Mucosa of descending colon (tissue), 3 donors: ENCODE measurements around the gene KRTAP21-2. TPM values are rescaled to one million over a fixed set of nuclear protein-coding genes. Genes with fewer than 3 reads are reported as not detected.

Experiments used
- ATAC-seq: fragments of 200-7000 bp; cut with Tn5 transposase; one replicate; pipeline ENCODE4 v1.9.1; 2020; ENCODE audit warnings: mild to moderate bottlenecking, moderate library complexity
- DNase-seq, 3 donors: peaks; one replicate each; pipeline ENCODE4 v3.0.0-alpha.2; 2020
- H3K36me3 ChIP-seq: fragments of 200-600 bp; one replicate; pipeline ENCODE4 v1.8.0; 2021; ENCODE audit warnings: low read depth, mild to moderate bottlenecking
- H3K4me1 ChIP-seq: fragments of 200-600 bp; one replicate; pipeline ENCODE4 v1.8.0; 2021; ENCODE audit warnings: low read depth, mild to moderate bottlenecking
- H3K4me3 ChIP-seq: fragments of 200-600 bp; one replicate; pipeline ENCODE4 v1.8.0; 2021; ENCODE audit warnings: mild to moderate bottlenecking
- H3K9me3 ChIP-seq: fragments of 200-600 bp; one replicate; pipeline ENCODE4 v1.8.0; 2021; ENCODE audit warnings: mild to moderate bottlenecking
- intact Hi-C, 2 donors: fragments of 100-400 bp; cut with DNase I in 1 of 2; cut with micrococcal nuclease in 1 of 2; formaldehyde crosslinking; loops; one replicate each; pipeline versions ENCODE4 v1.11.0 to v1.11.1; 2022; cut with DNase I, micrococcal nuclease
- total RNA-seq, 3 donors: library from RNA; stranded (reverse); fragmentation: NEBNext Ultra II Directional in 2 of 3; extraction: Animal tissue kit (Norgen Biotek cat#: 25700) in 2 of 3; gene quantifications; one replicate each; pipeline versions ENCODE4 v1.2.1 to v1.2.4, GENCODE V29; 2021 to 2023
- TF ChIP-seq, protein P1 (sequence below): fragments of 200-600 bp; IDR thresholded peaks from one replicate; pipeline ENCODE4 v1.8.0; 2022; ENCODE audit warnings: antibody characterized with exemption, mild to moderate bottlenecking
- donor health status: DM: no; HTN: no; CAD: no; lungs with moderate emphysema.
- donor health status: DM: no; HTN: no; CAD: no.
- donor health status: DM: no; HTN: yes; CAD: no.

Gene KRTAP21-2
- total RNA-seq, 3 donors from 2014 or later: not detected

DNA sequence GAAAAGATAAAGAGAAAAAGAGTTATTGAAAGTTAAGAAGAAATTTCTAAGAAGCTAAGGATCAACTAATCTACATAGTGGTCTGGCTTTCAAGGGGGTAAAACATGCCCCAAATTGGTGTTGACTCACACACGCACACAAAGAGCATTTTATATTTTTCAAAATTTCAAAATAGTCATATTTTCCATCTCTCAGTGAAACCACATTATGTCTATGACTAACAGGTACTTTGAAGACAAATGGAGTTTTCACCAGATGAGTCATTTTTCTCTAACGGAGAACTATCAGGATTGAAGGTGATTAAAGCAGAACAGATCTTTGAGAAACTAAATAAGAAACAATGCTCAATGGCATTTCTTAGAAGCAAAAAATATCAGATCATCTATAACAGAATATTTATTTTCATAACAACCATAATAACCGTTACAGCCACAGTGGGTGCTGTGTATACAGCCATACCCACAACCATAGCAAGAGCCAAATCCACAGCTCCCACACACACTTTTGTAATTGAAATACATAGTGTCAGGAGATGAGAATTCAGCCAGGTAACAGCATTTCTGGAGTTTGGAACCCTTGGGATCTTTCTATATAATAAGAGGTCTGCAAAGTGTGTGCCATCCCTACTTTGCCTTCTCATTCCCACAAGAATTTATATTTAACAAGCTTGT lies 28.7 kb downstream of the KRTAP21-2 start, which contains the start of gene KRTAP21-3:
Gene KRTAP21-3, minus strand, starts transcription at position 539 of the 671 bp plus-strand sequence. Its CDS starts 18 bp downstream, at position 521.
- H3K36me3 ChIP-seq: no peaks in the 10 kb centered on the region
- intact Hi-C loops: no loop called here
- ATAC-seq: no peak
- H3K4me1 ChIP-seq: no peaks in the 10 kb centered on the region
- DNase-seq: no peak
- H3K9me3 ChIP-seq: peaks cover 44% of the 10 kb centered on the region
- TF ChIP-seq, protein P1, sequence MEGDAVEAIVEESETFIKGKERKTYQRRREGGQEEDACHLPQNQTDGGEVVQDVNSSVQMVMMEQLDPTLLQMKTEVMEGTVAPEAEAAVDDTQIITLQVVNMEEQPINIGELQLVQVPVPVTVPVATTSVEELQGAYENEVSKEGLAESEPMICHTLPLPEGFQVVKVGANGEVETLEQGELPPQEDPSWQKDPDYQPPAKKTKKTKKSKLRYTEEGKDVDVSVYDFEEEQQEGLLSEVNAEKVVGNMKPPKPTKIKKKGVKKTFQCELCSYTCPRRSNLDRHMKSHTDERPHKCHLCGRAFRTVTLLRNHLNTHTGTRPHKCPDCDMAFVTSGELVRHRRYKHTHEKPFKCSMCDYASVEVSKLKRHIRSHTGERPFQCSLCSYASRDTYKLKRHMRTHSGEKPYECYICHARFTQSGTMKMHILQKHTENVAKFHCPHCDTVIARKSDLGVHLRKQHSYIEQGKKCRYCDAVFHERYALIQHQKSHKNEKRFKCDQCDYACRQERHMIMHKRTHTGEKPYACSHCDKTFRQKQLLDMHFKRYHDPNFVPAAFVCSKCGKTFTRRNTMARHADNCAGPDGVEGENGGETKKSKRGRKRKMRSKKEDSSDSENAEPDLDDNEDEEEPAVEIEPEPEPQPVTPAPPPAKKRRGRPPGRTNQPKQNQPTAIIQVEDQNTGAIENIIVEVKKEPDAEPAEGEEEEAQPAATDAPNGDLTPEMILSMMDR: no peak
- no peak within 1 kb of the TSS for H3K4me3 ChIP-seq

DNA sequence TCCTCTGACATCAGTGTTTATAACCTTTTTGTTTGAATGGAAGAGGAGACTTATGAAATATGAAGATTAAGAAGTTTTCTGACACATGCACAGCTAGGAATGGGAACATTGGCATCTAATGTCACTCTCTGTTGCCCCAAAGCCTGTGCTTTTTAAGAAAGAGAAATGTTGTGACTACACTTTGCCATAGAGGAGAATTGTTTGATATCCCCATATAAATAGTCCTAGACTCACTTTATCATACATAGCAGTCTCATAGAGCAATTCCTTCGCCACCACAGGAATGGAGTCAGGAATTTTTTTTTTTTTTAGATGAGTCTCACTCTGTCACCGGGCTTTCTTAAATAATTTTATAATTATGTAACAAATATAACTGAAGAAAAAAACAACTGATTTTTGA lies 30.0 kb downstream of the KRTAP21-2 start:
- Histone ChIP-seq H3K4me3 (no peak overlapping the region), H3K9me3 (peaks cover 44% of the 10 kb centered on the region), H3K4me1 (no peaks in the 10 kb centered on the region), H3K36me3 (no peaks in the 10 kb centered on the region)
- intact Hi-C loops: no loop called here
- no peak for DNase-seq
- ATAC-seq: no peak
- TF ChIP-seq, protein P1: no peak

DNA sequence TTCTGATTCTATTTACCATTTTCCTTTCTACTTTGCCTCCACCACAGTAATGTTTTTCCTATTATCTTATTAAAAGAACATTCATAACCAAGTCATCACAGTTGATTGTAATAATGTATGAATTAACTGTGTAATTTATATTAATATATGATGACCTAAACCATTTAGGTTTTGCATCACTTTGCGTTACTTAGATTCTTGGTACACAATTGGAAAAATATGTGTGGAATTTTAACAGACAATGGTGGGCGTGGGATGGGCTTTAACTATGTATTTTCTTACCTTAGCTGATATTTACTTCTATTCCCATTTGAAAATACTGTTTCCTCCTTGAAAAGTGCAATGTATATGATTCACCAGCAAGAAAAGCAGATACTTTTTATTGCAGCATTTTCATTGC lies 32.1 kb downstream of the KRTAP21-2 start:
- intact Hi-C loops: no loop called here
- no peak overlapping the region for H3K4me3 ChIP-seq
- TF ChIP-seq, protein P1: no peak
- H3K9me3 ChIP-seq: peaks cover 51% of the 10 kb centered on the region
- DNase-seq (no peak), ATAC-seq (no peak)
- no peaks in the 10 kb centered on the region for H3K36me3 ChIP-seq
- H3K4me1 ChIP-seq: no peaks in the 10 kb centered on the region

DNA sequence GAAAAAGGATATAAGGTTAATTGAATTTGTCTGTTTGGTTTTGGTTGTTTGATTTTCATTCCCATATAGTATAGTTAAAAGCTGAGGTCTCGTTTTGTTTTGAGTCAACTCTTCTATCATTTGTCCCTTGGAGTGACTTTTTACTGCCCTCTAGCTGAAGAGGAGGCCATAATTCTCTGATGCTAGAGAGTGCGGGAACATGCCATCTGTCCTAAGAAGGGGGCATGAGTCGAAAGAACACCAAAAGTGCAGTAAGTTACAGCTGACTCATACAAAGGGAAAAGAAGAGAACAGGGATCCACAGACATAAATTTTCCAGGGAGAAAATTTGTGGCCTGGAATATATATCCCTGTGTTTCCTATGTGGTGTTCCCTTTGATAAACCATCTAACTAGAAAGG lies 32.6 kb downstream of the KRTAP21-2 start:
- no peaks in the 10 kb centered on the region for H3K4me1 ChIP-seq
- ATAC-seq: no peak
- no peaks in the 10 kb centered on the region for H3K36me3 ChIP-seq
- intact Hi-C loops: no loop called here
- no peak overlapping the region for H3K4me3 ChIP-seq
- TF ChIP-seq, protein P1: no peak
- DNase-seq: no peak
- peaks cover 48% of the 10 kb centered on the region for H3K9me3 ChIP-seq

DNA sequence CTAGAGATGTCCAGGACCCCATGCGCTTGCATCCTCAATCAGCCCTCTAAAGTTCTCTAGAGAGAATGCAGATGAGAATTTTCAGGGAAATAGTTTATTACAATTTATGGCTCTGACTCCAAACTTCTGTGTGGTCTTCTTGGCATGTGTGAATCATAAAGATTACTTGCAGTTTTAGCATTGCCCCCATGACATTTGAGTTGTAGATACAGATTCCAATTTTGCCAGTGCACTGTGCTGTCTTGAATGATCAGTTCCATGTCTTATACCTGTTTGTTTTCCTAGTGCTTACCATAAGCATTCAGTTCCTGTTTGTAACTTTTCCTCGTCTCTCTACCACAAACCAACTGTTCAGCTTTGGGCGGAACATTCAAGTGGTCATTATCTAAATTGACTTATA lies 33.3 kb downstream of the KRTAP21-2 start:
- TF ChIP-seq, protein P1: no peak
- ATAC-seq (no peak), DNase-seq (no peak)
- Histone ChIP-seq H3K4me3 (no peak overlapping the region), H3K9me3 (peaks cover 47% of the 10 kb centered on the region), H3K36me3 (no peaks in the 10 kb centered on the region), H3K4me1 (no peaks in the 10 kb centered on the region)
- intact Hi-C loops: no loop called here

DNA sequence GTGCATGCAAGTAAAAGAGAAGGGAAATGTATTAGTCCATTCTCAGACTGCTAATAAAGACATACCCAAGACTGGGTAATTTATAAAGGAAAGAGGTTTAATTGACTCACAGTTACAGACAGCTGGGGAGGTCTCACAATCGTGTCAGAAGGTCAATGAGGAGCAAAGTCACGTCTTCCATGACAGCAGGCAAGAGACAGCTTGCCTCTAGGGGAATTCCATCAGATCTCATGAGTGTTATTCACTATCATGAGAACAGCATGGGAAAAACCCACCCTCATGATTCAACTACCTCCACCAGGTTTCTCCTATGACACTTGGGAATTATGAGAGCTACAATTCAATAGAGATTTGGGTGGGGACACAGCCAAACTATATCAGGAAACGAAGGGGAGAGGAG lies 36.6 kb downstream of the KRTAP21-2 start:
- no peaks in the 10 kb centered on the region for H3K4me1 ChIP-seq
- H3K4me3 ChIP-seq: no peak overlapping the region
- DNase-seq: no peak
- intact Hi-C loops: no loop called here
- peaks cover 59% of the 10 kb centered on the region for H3K9me3 ChIP-seq
- no peaks in the 10 kb centered on the region for H3K36me3 ChIP-seq
- TF ChIP-seq, protein P1: no peak
- ATAC-seq: no peak
